ENCODE results near the gene MPV17.

The MPV17 gene

GRCh38 chr2:27264753-27265535 lies 58.0 kb downstream of the MPV17 start:
- DNase-seq (ENCODE audit: low spot score) = peak; percentile 14

GRCh38 chr2:27264253-27264752 lies 58.6 kb downstream of the MPV17 start:
- no peak for DNase-seq (ENCODE audit: low spot score)

DNA sequence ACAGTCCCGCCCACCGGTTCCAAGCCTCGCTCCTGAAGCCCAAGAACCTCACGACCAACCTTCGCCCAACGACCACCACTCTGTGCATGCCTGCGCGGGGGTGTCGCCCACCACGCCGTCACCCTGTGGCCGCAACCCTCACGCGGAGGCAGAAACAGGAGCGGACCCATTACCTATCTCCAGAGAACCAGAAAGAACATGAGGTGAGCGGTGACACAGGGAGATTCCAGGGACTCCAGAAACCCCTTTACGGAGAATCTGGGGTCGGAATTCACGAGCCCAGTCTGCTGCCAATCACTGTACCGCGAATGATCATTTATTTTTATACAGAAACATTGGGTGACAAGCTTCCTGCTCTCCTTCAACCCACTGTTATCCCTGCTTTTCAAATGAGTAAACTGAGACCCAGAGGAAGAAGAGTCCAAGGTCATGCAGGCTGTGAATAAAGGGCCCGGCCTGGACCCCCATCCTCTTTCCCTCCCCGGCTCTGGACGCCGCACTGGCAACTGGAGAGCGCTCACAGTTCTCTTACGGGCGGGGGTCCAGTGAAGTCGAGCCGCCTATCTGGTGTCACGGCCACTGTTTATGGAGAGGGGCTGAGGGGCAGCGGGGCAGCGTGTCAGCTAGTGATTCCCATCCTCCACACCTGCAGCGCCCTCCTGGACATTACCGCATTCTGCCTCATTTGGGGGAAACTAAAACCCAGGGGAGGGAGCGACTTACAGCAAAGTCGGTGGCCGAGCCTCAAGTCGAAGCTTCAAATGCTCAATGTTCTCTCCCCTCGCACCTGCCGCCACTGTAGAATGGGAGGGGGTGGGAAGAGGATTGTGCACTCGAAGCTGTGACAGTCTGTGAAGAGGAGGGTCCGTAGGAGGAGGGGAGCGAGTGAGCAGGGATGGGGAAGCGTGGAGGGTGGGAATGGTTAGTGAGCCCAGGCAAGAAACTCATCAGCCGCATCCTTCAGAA lies 59.3 kb downstream of the MPV17 start:
- DNase-seq (ENCODE audit: low spot score) = no peak

GRCh38 chr2:27262379-27263286 lies 60.3 kb downstream of the MPV17 start, which contains the start of gene SLC30A3:
Gene SLC30A3 (minus strand): TSS chr2:27263047. CDS start chr2:27262906, 141 bp downstream.
- peak; percentile 26 for DNase-seq (ENCODE audit: low spot score)

GRCh38 chr2:27261926-27262298 lies 61.0 kb downstream of the MPV17 start:
- no peak for DNase-seq (ENCODE audit: low spot score)

GRCh38 chr2:27261241-27261925 lies 61.5 kb downstream of the MPV17 start:
- no peak for DNase-seq (ENCODE audit: low spot score)
